ENCODE data around the gene SETBP1. TPM values are rescaled to one million over a fixed set of nuclear protein-coding genes. Genes with fewer than 3 reads are reported as not detected.

The SETBP1 gene
- total and polyA plus RNA-seq, 9 of the 15 experiments (the other 6 are each of a cell fraction or from before 2014, with no cell fraction given), result under 0.01 to 0.13 (median 0.04) TPM

- TF ChIP-seq ZNF449 (CRISPR knock-in tag; IDR thresholded peaks at IDR 0.05), result no peak
- no peak for TF ChIP-seq ZNF507 (tag; conservative IDR thresholded peaks at IDR 0.05)
- TF ChIP-seq MCM5 (IDR thresholded peaks at IDR 0.05; ENCODE audit: low read depth), result no peak
Observed at GRCh38 chr18:45059695-45060094, 379.0 kb downstream of the SETBP1 start (continued).

GRCh38 chr18:45060102-45060501 lies 379.4 kb downstream of the SETBP1 start:
- Histone ChIP-seq H3K4me3 (no peak overlapping the region), H3K36me3 (ENCODE audit: control insufficient read depth, insufficient read depth, low read length) (no peaks in the 10 kb centered on the region), H3K9ac (ENCODE audit: insufficient read depth in 1 of 2, low read depth in 2 of 2, low read length in 2 of 2) (peak overlapping the region in 1 of 2 experiments; percentile 38; a peak in 2 of 4 replicates), H3K4me2 (ENCODE audit: insufficient read depth, low read length) (peak overlapping the region; percentile 24; the same call in 1 of the 2 replicates), H3K27ac (ENCODE audit: extremely low read depth, low read depth, low read length) (peak overlapping the region; percentile 79), H2AFZ (ENCODE audit: low read depth, low read length) (no peak overlapping the region), H3K4me1 (replicated peaks in 1 of 2; ENCODE audit: control insufficient read depth in 2 of 2, insufficient read depth in 2 of 2, low read length in 2 of 2) (peaks cover 10 to 48% of the 10 kb centered on the region in 2 experiments; a peak in 4 of 5 replicates), H4K20me1 (replicated peaks; ENCODE audit: control insufficient read depth, insufficient read depth, low read length) (no peaks in the 10 kb centered on the region), H3K9me3 (replicated peaks; ENCODE audit: control insufficient read depth, insufficient read depth, low read depth, low read length) (no peaks in the 10 kb centered on the region), H3K9me1 (ENCODE audit: control insufficient read depth, insufficient read depth, low read length) (no peaks in the 10 kb centered on the region), H3K79me2 (ENCODE audit: control insufficient read depth, insufficient read depth, low read length) (no peaks in the 10 kb centered on the region), H3K27me3 (ENCODE audit: control insufficient read depth in 2 of 2, insufficient read depth in 2 of 2, low read length in 2 of 2) (no peaks in the 10 kb centered on the region)
- POLR2A ChIA-PET, result interaction anchor here (1.0 kb wide), 1 partner anchor 26 kb away, joined by 3 read pairs; no protein-coding TSS in a partner anchor
- peak in 2 of 4 experiments; percentile 6 to 28 for DNase-seq (ENCODE audit: extremely low read depth in 1 of 4, low spot score in 3 of 4)
- peak; percentile 19 for FAIRE-seq
- no TSS peak for BruUV-seq (replicated peaks)
- in situ Hi-C loops (cut with MboI), result no loop called here
- CTCF ChIA-PET (ENCODE audit: low intra/inter-chr PET ratio), result no interaction called here
- peak; percentile 49 for ATAC-seq
- intact Hi-C loops (cut with micrococcal nuclease), result no loop called here
- TF ChIP-seq ADNP (tag; IDR thresholded peaks at IDR 0.05) (no peak), ZNF253 (CRISPR knock-in tag; conservative IDR thresholded peaks at IDR 0.05) (no peak), KHSRP (IDR thresholded peaks at IDR 0.05) (no peak), KLF16 (IDR thresholded peaks at IDR 0.05) (no peak), NRF1 (conservative IDR thresholded peaks at IDR 0.05 in 1 of 2, IDR thresholded peaks at IDR 0.05 in 1 of 2) (no peak), SP2 (IDR thresholded peaks at IDR 0.05; ENCODE audit: extremely low read depth, low read depth, low read length, poor library complexity, severe bottlenecking) (no peak), TRIM24 (IDR thresholded peaks at IDR 0.05) (0 out of 4 replicates have a peak, but pooled peaks of 1 of the 2 experiments have one; percentile 5), ARID1B (IDR thresholded peaks at IDR 0.05) (peak; percentile 48), ZBTB17 (CRISPR knock-in tag; IDR thresholded peaks at IDR 0.05) (no peak), CHCHD3 (CRISPR knock-in tag; IDR thresholded peaks at IDR 0.05) (no peak), CHD2 (IDR thresholded peaks at IDR 0.05; ENCODE audit: low read depth, low read length) (no peak), CEBPB (tag; IDR thresholded peaks at IDR 0.05) (peak; percentile 90), BRF2 (IDR thresholded peaks at IDR 0.05; ENCODE audit: borderline replicate concordance, insufficient read depth, insufficient read length) (no peak), MYBL2 (IDR thresholded peaks at IDR 0.05; ENCODE audit: low read depth) (no peak), MYBL2 (CRISPR knock-in tag; IDR thresholded peaks at IDR 0.05; ENCODE audit: borderline replicate concordance) (no peak), HMBOX1 (IDR thresholded peaks at IDR 0.05) (peak; percentile 9; the same call in 1 of the 2 replicates), IRF9 (tag; IDR thresholded peaks at IDR 0.05) (0 out of 2 replicates have a peak, but pooled peaks have one; percentile 31)
